DND-41 (cell line): ENCODE results near the gene AGO3.

Experiments used
- ATAC-seq: fragments of 200-7000 bp; cut with Tn5 transposase; 3 replicates; pipeline ENCODE4 v1.9.1; 2021; ENCODE audit warnings: low read depth; ENCODE audit not compliant: insufficient read depth
- DNase-seq: peaks from one replicate; pipeline ENCODE4 v3.0.0-alpha.2; 2020
- H2AFZ ChIP-seq: 2 replicates; pipeline ENCODE4 v1.6.0; 2012; ENCODE audit warnings: low read depth, low read length
- H3K27ac ChIP-seq: 2 replicates; pipeline ENCODE4 v1.5.1; 2012; ENCODE audit warnings: low read length, inconsistent platforms
- H3K27me3 ChIP-seq: fragments of 200-600 bp; sonication (generic); 2 replicates; pipeline ENCODE4 v1.6.0; 2012; ENCODE audit warnings: low read length, mild to moderate bottlenecking, inconsistent platforms; ENCODE audit not compliant: insufficient read depth, poor library complexity
- H3K36me3 ChIP-seq: 2 replicates; pipeline ENCODE4 v1.5.1; 2012; ENCODE audit warnings: low read length, inconsistent platforms; ENCODE audit not compliant: insufficient read depth
- H3K4me1 ChIP-seq: 2 replicates; pipeline ENCODE4 v1.5.1; 2012; ENCODE audit warnings: mild to moderate bottlenecking, low read length; ENCODE audit not compliant: insufficient read depth
- H3K4me2 ChIP-seq: 2 replicates; pipeline ENCODE4 v1.6.0; 2012; ENCODE audit warnings: mild to moderate bottlenecking, moderate library complexity, low read length, inconsistent platforms; ENCODE audit not compliant: insufficient read depth
- H3K4me3 ChIP-seq, 2 experiments: fragments of 200-600 bp in 1 of 2; shearing (Covaris generic) in 1 of 2; 2 replicates each; pipeline ENCODE4 v1.5.1; 2012 to 2016; ENCODE audit warnings: inconsistent platforms in 2 of 2, low read length in 2 of 2, mild to moderate bottlenecking in 2 of 2, low read depth in 1 of 2, moderate library complexity in 1 of 2
- H3K79me2 ChIP-seq: 2 replicates; pipeline ENCODE4 v1.6.0; 2012; ENCODE audit warnings: low read length, inconsistent platforms; ENCODE audit not compliant: insufficient read depth
- H3K9ac ChIP-seq: 2 replicates; pipeline ENCODE4 v1.6.0; 2012; ENCODE audit warnings: low read depth, mild to moderate bottlenecking, inconsistent platforms, low read length, moderate library complexity
- H3K9me3 ChIP-seq: 2 replicates; pipeline ENCODE4 v1.5.1; 2012; ENCODE audit warnings: low read length, moderate library complexity, mild to moderate bottlenecking, inconsistent platforms; ENCODE audit not compliant: insufficient read depth, severe bottlenecking
- H4K20me1 ChIP-seq: 2 replicates; pipeline ENCODE4 v1.6.0; 2012; ENCODE audit warnings: low read length; ENCODE audit not compliant: insufficient read depth
- CTCF ChIP-seq: IDR thresholded peaks from 2 replicates; pipeline ENCODE4 v1.5.1; 2012; ENCODE audit warnings: borderline replicate concordance, low read length, moderate library complexity, mild to moderate bottlenecking; ENCODE audit not compliant: poor library complexity, severe bottlenecking; ENCODE audit errors: extremely low read depth
- EZH2 ChIP-seq: IDR thresholded peaks from 3 replicates; pipeline ENCODE4 v1.6.1; 2012; ENCODE audit warnings: borderline replicate concordance, low read depth, mild to moderate bottlenecking, moderate library complexity, low read length, inconsistent platforms; ENCODE audit not compliant: severe bottlenecking

Gene AGO3

GRCh38 chr1:36100376-36100775, 169.5 kb downstream of the AGO3 start:
- ATAC-seq (no peak), DNase-seq (no peak)
- TF ChIP-seq EZH2 (no peak), CTCF (no peak)
- Histone ChIP-seq H3K9me3 (no peaks in the 10 kb centered on the region), H3K79me2 (no peaks in the 10 kb centered on the region), H3K4me1 (peaks cover 5% of the 10 kb centered on the region; the same call in 1 of the 2 replicates), H3K27ac (no peak overlapping the region), H3K4me3 (no peak overlapping the region), H3K27me3 (no peaks in the 10 kb centered on the region), H2AFZ (no peak overlapping the region), H3K4me2 (no peak overlapping the region), H3K9ac (no peak overlapping the region), H3K36me3 (peaks cover 8% of the 10 kb centered on the region), H4K20me1 (0 out of 2 replicates have a peak, but pooled peaks cover 3% of the 10 kb centered on the region)

- ATAC-seq = no peak
- Histone ChIP-seq H3K4me1 (peaks cover 5% of the 10 kb centered on the region; the same call in 1 of the 2 replicates), H2AFZ (no peak overlapping the region), H3K36me3 (no peaks in the 10 kb centered on the region), H3K9me3 (no peaks in the 10 kb centered on the region), H3K79me2 (no peaks in the 10 kb centered on the region), H3K4me3 (no peak overlapping the region), H3K4me2 (no peak overlapping the region), H3K27me3 (no peaks in the 10 kb centered on the region), H3K9ac (no peak overlapping the region), H4K20me1 (0 out of 2 replicates have a peak, but pooled peaks cover 2% of the 10 kb centered on the region), H3K27ac (no peak overlapping the region)
- TF ChIP-seq CTCF (no peak), EZH2 (no peak)
- no peak for DNase-seq
Observed at GRCh38 chr1:36101546-36101945, 170.6 kb downstream of the AGO3 start.

- H3K36me3 ChIP-seq = no peaks in the 10 kb centered on the region
- H3K4me3 ChIP-seq = no peak overlapping the region
- no peak overlapping the region for H3K9ac ChIP-seq
- no peaks in the 10 kb centered on the region for H4K20me1 ChIP-seq
- TF ChIP-seq EZH2 (no peak), CTCF (no peak)
- no peak overlapping the region for H2AFZ ChIP-seq
- no peak for DNase-seq
- H3K27ac ChIP-seq = no peak overlapping the region
- H3K4me1 ChIP-seq = no peaks in the 10 kb centered on the region
- H3K9me3 ChIP-seq = no peaks in the 10 kb centered on the region
- ATAC-seq = no peak
- H3K27me3 ChIP-seq = no peaks in the 10 kb centered on the region
- H3K79me2 ChIP-seq = no peaks in the 10 kb centered on the region
- H3K4me2 ChIP-seq = no peak overlapping the region
Observed at GRCh38 chr1:36106269-36106668, 175.4 kb downstream of the AGO3 start.

GRCh38 chr1:36107394-36107793, 176.5 kb downstream of the AGO3 start:
- Histone ChIP-seq H3K9ac (no peak overlapping the region), H3K9me3 (no peaks in the 10 kb centered on the region), H3K4me1 (no peaks in the 10 kb centered on the region), H3K79me2 (no peaks in the 10 kb centered on the region), H3K4me3 (no peak overlapping the region), H4K20me1 (no peaks in the 10 kb centered on the region), H3K27me3 (no peaks in the 10 kb centered on the region), H3K36me3 (no peaks in the 10 kb centered on the region), H3K27ac (no peak overlapping the region), H2AFZ (no peak overlapping the region), H3K4me2 (no peak overlapping the region)
- ATAC-seq (no peak), DNase-seq (no peak)
- TF ChIP-seq EZH2 (no peak), CTCF (no peak)
